Epithelial cell of esophagus (primary cell): ENCODE measurements around the gene CACNA2D1.

Source experiments
- DNase-seq: peaks from one replicate; pipeline ENCODE4 v3.0.0; 2010; ENCODE audit warnings: low read depth
- H3K4me3 ChIP-seq: 2 replicates; pipeline ENCODE4 v1.5.1; 2011; ENCODE audit warnings: mild to moderate bottlenecking, low read length, control low read depth
- CTCF ChIP-seq: IDR thresholded peaks from 2 replicates; pipeline ENCODE4 v1.5.1; 2011; ENCODE audit warnings: low read depth, mild to moderate bottlenecking, low read length, control low read depth, inconsistent platforms; ENCODE audit not compliant: insufficient read depth; ENCODE audit errors: missing control alignments

Gene CACNA2D1

GRCh38 chr7:82364671-82365070, 78.9 kb downstream of the CACNA2D1 start:
- no peak overlapping the region for H3K4me3 ChIP-seq
- no peak for DNase-seq
- TF ChIP-seq CTCF: no peak

- no peak for TF ChIP-seq CTCF
- DNase-seq: no peak
These were observed 79.5 kb downstream of the CACNA2D1 start for GRCh38 chr7:82364048-82364447.

GRCh38 chr7:82362129-82362706, 81.4 kb downstream of the CACNA2D1 start:
- DNase-seq: no peak
- no peak overlapping the region for H3K4me3 ChIP-seq
- no peak for TF ChIP-seq CTCF

More at GRCh38 chr7:82364048-82364447, 79.5 kb downstream of the CACNA2D1 start:
- no peak overlapping the region for H3K4me3 ChIP-seq

- no peak overlapping the region for H3K4me3 ChIP-seq
- TF ChIP-seq CTCF: no peak
- DNase-seq: no peak
These were observed 82.8 kb downstream of the CACNA2D1 start for GRCh38 chr7:82360591-82361368.

DNA sequence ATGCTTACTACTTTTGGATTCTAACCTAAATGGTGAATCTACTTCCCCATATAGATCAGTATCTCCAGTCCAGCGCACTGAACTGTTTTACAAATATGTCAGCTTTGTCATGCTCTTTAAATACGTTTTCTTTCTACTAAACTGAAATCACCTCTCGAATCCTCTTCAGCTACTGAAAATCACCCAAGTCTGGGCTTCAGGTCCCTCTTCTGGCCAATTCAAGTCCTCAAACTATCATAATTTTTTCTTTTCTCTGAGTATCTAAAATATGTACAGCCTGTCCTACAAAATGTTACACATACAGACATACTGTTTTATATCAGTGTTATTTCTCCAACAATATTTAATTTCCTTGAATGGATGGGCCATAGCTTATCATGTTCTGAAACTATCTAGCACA, 84.2 kb downstream of the CACNA2D1 start:
- no peak overlapping the region for H3K4me3 ChIP-seq
- TF ChIP-seq CTCF: no peak
- no peak for DNase-seq

DNA sequence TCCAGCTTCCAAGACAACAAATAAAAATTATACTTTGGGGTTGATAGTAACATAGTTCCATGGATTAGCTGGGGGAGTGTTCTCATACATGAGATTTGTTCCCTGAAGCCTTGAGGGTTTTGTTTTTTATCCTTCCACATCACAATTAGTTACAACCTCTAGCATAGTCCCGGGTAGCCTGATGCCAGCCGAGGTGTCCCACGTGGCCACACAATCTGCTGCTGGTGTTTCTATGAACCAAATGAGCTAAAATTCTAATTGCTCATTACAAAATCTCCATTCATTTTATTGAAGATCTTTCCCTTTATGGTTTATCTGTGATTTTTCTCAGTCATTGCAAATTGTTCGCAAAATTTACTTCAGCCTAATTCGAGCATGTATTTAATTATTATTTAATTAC, 84.7 kb downstream of the CACNA2D1 start:
- no peak for DNase-seq
- no peak for TF ChIP-seq CTCF
- H3K4me3 ChIP-seq: no peak overlapping the region
